Ascending aorta (tissue), 2 donors: ENCODE results near the gene SPACA4. TPM values are rescaled to one million over a fixed set of nuclear protein-coding genes. Genes with fewer than 3 reads are reported as not detected.
"Not testable (repeated sequence)": the region's sequence is repeated elsewhere in the genome, so short reads cannot be mapped to it uniquely, and the experiment has no call there.

Source experiments
- DNase-seq, 2 donors: peaks; one replicate each; pipeline ENCODE4 v3.0.0-alpha.2; 2019; ENCODE audit warnings: low spot score in 2 of 2
- H3K27ac ChIP-seq, 2 donors: fragments of 200-600 bp; sonication (generic); one replicate each; pipeline ENCODE4 v1.5.1; 2016 to 2017; ENCODE audit warnings: mild to moderate bottlenecking in 1 of 2
- H3K27me3 ChIP-seq: fragments of 200-600 bp; sonication (generic); one replicate; pipeline ENCODE4 v1.5.1; 2017
- H3K36me3 ChIP-seq, 2 donors: fragments of 200-600 bp; sonication (generic); one replicate each; pipeline ENCODE4 v1.5.1; 2016
- H3K4me1 ChIP-seq, 2 donors: fragments of 200-600 bp; sonication (generic); one replicate each; pipeline ENCODE4 v1.5.1; 2016 to 2017; ENCODE audit warnings: mild to moderate bottlenecking in 1 of 2
- H3K4me3 ChIP-seq, 2 donors: fragments of 200-600 bp; sonication (generic); one replicate each; pipeline ENCODE4 v1.5.1; 2016 to 2017; ENCODE audit warnings: mild to moderate bottlenecking in 1 of 2
- H3K9me3 ChIP-seq, 2 donors: fragments of 200-600 bp; sonication (generic); one replicate each; pipeline ENCODE4 v1.5.1; 2016
- CTCF ChIP-seq, 3 experiments: fragments of 200-600 bp in 2 of 3; fragments of 450-650 bp in 1 of 3; sonication (generic) in 2 of 3; IDR thresholded peaks; one replicate each; pipeline ENCODE4 v1.5.1; 2016 to 2019; ENCODE audit warnings: antibody characterized with exemption in 3 of 3, mild to moderate bottlenecking in 1 of 3, moderate library complexity in 1 of 3
- intact Hi-C: fragments of 100-400 bp; cut with DNase I; formaldehyde crosslinking; loops from one replicate; pipeline ENCODE4 v1.15.1; 2023
- total RNA-seq: library from RNA; depleted of rRNA; stranded (reverse); fragments of >200 nt; gene quantifications from one replicate; pipeline ENCODE4 v1.1.0, GENCODE V29; 2016

The SPACA4 gene
- total RNA-seq, 1 donor from 2014 or later: not detected

DNA sequence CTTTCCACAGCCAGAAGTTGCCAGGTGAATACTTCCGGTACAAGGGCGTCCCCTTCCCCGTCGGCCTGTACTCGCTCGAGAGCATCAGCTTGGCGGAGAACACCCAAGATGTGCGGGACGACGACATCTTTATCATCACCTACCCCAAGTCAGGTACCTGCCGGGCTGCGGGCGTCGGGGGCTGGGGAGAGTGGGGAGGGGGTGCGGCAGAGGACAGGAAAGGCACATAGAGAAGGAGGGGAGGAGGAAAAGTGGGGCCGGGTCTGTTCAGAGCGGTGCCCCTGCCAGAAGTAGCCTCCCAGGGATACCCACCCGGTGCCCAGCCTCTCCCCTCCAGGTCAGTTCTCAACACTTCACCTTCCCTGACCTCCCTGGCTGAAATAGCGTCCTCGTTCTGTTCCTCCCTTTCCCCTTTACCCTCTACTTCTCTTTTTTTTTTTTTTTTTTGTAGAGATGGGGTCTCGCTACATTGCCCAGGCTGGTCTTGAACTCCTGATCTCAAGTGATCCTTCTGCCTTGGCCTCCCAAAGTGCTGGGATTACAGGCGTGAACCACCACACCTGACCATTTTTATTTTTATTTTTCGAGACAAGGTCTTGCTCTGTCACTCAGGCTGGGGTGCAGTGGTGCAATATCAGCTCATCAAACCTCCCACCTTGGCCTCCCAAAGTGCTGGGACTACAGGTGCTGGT lies 30.5 kb upstream of the SPACA4 start:
- TF ChIP-seq CTCF (IDR thresholded peaks at IDR 0.05): no peak
- no peak for DNase-seq
- H3K27ac ChIP-seq: no peak overlapping the region
- no peaks in the 10 kb centered on the region for H3K4me1 ChIP-seq
- H3K27me3 ChIP-seq: no peaks in the 10 kb centered on the region
- intact Hi-C loops: no loop called here
- no peaks in the 10 kb centered on the region for H3K36me3 ChIP-seq
- H3K9me3 ChIP-seq: no peaks in the 10 kb centered on the region
- H3K4me3 ChIP-seq: no peak overlapping the region

GRCh38 chr19:48577908-48578307 lies 28.6 kb upstream of the SPACA4 start:
- intact Hi-C loops, H3K4me3 ChIP-seq, H3K4me1 ChIP-seq, H3K27me3 ChIP-seq, DNase-seq, H3K36me3 ChIP-seq, H3K27ac ChIP-seq, H3K9me3 ChIP-seq: not testable (repeated sequence)

DNA sequence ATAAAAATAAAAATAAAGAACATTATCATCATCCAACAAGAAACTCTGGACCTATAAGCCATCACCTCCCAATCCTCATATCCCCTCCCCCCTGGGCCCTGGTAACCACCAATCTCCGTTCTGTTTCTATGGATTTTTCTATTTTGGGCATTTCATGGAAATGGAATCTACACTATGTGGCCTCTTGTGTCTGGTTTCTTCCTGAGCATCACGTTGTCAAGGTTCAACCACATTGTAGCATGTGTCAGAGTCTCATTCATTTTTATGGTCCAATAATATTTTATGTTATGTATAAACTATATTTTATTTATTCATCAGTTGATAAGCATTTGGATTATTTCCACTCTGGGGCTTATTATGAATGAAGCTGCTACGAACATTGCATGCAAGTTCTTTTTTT lies 27.7 kb upstream of the SPACA4 start:
- intact Hi-C loops: no loop called here
- Histone ChIP-seq H3K9me3 (no peaks in the 10 kb centered on the region), H3K4me3 (no peak overlapping the region), H3K36me3 (no peaks in the 10 kb centered on the region), H3K27ac (no peak overlapping the region), H3K27me3 (no peaks in the 10 kb centered on the region), H3K4me1 (peaks cover 0 to 1% of the 10 kb centered on the region in 2 donors)
- DNase-seq: no peak
- no peak for TF ChIP-seq CTCF (IDR thresholded peaks at IDR 0.05)

GRCh38 chr19:48582168-48582567 lies 24.4 kb upstream of the SPACA4 start:
- intact Hi-C loops: loop anchor here (5.0 kb wide), 2 partner anchors 75 to 135 kb away; partner anchors contain the start of gene GRWD1
- H3K4me1 ChIP-seq: peaks cover 0 to 3% of the 10 kb centered on the region in 2 donors
- H3K9me3 ChIP-seq: no peaks in the 10 kb centered on the region
- TF ChIP-seq CTCF (IDR thresholded peaks at IDR 0.05): no peak
- no peak overlapping the region for H3K27ac ChIP-seq
- H3K36me3 ChIP-seq: no peaks in the 10 kb centered on the region
- DNase-seq: no peak
- no peaks in the 10 kb centered on the region for H3K27me3 ChIP-seq
- no peak overlapping the region for H3K4me3 ChIP-seq

DNA sequence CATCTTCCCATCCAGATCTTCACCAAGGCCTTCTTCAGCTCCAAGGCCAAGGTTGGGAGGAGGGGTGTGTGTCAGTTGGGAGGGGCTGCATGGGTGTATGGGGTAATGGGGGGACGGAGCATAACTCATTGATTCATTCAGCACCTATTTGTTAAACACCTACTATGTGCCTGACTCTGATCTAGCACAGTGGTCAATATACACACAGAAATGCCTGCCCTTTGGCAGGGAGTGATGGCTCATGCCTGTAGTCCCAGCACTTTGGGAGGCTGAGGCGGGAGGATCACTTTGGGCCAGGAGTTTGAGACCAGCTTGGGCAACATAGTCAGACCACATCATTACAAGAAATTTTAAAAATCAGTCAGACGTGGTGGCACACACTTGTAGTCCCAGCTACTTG lies 19.2 kb upstream of the SPACA4 start:
- intact Hi-C loops: no loop called here
- no peak for TF ChIP-seq CTCF (IDR thresholded peaks at IDR 0.05)
- Histone ChIP-seq H3K27ac (no peak overlapping the region), H3K9me3 (no peaks in the 10 kb centered on the region), H3K27me3 (no peaks in the 10 kb centered on the region), H3K4me1 (peaks cover 0 to 8% of the 10 kb centered on the region in 2 donors), H3K36me3 (no peaks in the 10 kb centered on the region), H3K4me3 (no peak overlapping the region)
- DNase-seq: no peak

- Histone ChIP-seq H3K9me3 (no peaks in the 10 kb centered on the region), H3K27ac (no peak overlapping the region), H3K27me3 (no peaks in the 10 kb centered on the region), H3K4me1 (peaks cover 0 to 7% of the 10 kb centered on the region in 2 donors), H3K4me3 (peak overlapping the region; percentile 43 to 51), H3K36me3 (no peaks in the 10 kb centered on the region)
- TF ChIP-seq CTCF (IDR thresholded peaks at IDR 0.05): peak; percentile 89 to 95 (median 94)
- intact Hi-C loops: loop anchor here (2.0 kb wide), 1 partner anchor 30 kb away; the partner anchor contains the start of genes RPL18 and SPHK2
- DNase-seq: peak; percentile 40 to 92
Measured at GRCh38 chr19:48588670-48589401, 17.7 kb upstream of the SPACA4 start.
